CD8-positive, alpha-beta memory T cell (primary cell): ENCODE results near the gene TGM2. TPM values are rescaled to one million over a fixed set of nuclear protein-coding genes. Genes with fewer than 3 reads are reported as not detected.
"Not testable (repeated sequence)": the region's sequence is repeated elsewhere in the genome, so short reads cannot be mapped to it uniquely, and the experiment has no call there.

Source experiments
- CTCF ChIA-PET: fragments of 350-600 bp; sonication (Branson Sonifier 250); formaldehyde crosslinking; loops from one replicate; lab custom pipeline; 2021; ENCODE audit warnings: antibody characterized with exemption; lab: Charles Lee
- POLR2A ChIA-PET: fragments of 350-600 bp; sonication (Branson Sonifier 250); formaldehyde crosslinking; loops from one replicate; lab custom pipeline; 2021; ENCODE audit warnings: antibody characterized with exemption; lab: Charles Lee
- DNase-seq, 5 donors: peaks; one replicate each; pipeline versions ENCODE4 v3.0.0 to v3.0.0-alpha.2; 2020 to 2022; ENCODE audit warnings: mixed read lengths in 1 of 5
- H3K27ac ChIP-seq: one replicate; pipeline ENCODE4 v1.7.0; 2013; ENCODE audit warnings: low read depth, mild to moderate bottlenecking, low read length, moderate library complexity
- H3K27me3 ChIP-seq: 2 replicates; pipeline ENCODE4 v1.7.0; 2013; ENCODE audit warnings: low read length, mild to moderate bottlenecking; ENCODE audit not compliant: insufficient read depth, poor library complexity, severe bottlenecking
- H3K36me3 ChIP-seq: 2 replicates; pipeline ENCODE4 v1.7.0; 2013; ENCODE audit warnings: mild to moderate bottlenecking, low read length, moderate library complexity; ENCODE audit not compliant: insufficient read depth
- H3K4me1 ChIP-seq: 2 replicates; pipeline ENCODE4 v1.7.0; 2013; ENCODE audit warnings: mild to moderate bottlenecking, low read length, moderate library complexity; ENCODE audit not compliant: insufficient read depth
- H3K4me3 ChIP-seq: 2 replicates; pipeline ENCODE4 v1.7.0; 2013; ENCODE audit warnings: mild to moderate bottlenecking, low read length
- H3K9me3 ChIP-seq: 2 replicates; pipeline ENCODE4 v1.7.0; 2013; ENCODE audit warnings: mild to moderate bottlenecking, low read length
- H3K27ac Mint-ChIP-seq, 8 donors: one replicate each; pipeline ENCODE4 v1.8.0; 2020 to 2021; ENCODE audit warnings: mixed read lengths in 8 of 8, mild to moderate bottlenecking in 6 of 8, inconsistent platforms in 3 of 8, moderate library complexity in 3 of 8
- H3K27me3 Mint-ChIP-seq, 2 donors: one replicate each; pipeline ENCODE4 v1.8.0; 2020 to 2021; ENCODE audit warnings: mixed read lengths in 2 of 2, mild to moderate bottlenecking in 1 of 2, moderate library complexity in 1 of 2
- H3K36me3 Mint-ChIP-seq, 3 donors: one replicate each; pipeline ENCODE4 v1.8.0; 2020 to 2021; ENCODE audit warnings: mixed read lengths in 3 of 3, inconsistent platforms in 1 of 3, mild to moderate bottlenecking in 1 of 3
- H3K4me1 Mint-ChIP-seq, 3 donors: one replicate each; pipeline ENCODE4 v1.8.0; 2020 to 2021; ENCODE audit warnings: mixed read lengths in 3 of 3, inconsistent platforms in 1 of 3, mild to moderate bottlenecking in 1 of 3
- H3K4me3 Mint-ChIP-seq, 7 donors: one replicate each; pipeline ENCODE4 v1.8.0; 2020 to 2021; ENCODE audit warnings: mixed read lengths in 7 of 7, mild to moderate bottlenecking in 6 of 7, moderate library complexity in 4 of 7, inconsistent platforms in 2 of 7
- H3K9me3 Mint-ChIP-seq, 5 donors: one replicate each; pipeline ENCODE4 v1.8.0; 2020 to 2022; ENCODE audit warnings: mixed read lengths in 5 of 5, mild to moderate bottlenecking in 3 of 5, moderate library complexity in 2 of 5, inconsistent platforms in 1 of 5
- polyA plus RNA-seq: library from polyadenylated mRNA; unstranded; fragments of 300-500 nt; fragmentation: Illumina TruSeq; gene quantifications from one replicate; pipeline ENCODE4 v1.2.3, GENCODE V29; 2021
- total RNA-seq, 2 experiments: library from RNA; stranded (reverse); gene quantifications; one replicate each; pipeline ENCODE4 v1.2.3, GENCODE V29; 2021

Gene TGM2
- total and polyA plus RNA-seq, 3 experiments from 2014 or later = not detected

DNA sequence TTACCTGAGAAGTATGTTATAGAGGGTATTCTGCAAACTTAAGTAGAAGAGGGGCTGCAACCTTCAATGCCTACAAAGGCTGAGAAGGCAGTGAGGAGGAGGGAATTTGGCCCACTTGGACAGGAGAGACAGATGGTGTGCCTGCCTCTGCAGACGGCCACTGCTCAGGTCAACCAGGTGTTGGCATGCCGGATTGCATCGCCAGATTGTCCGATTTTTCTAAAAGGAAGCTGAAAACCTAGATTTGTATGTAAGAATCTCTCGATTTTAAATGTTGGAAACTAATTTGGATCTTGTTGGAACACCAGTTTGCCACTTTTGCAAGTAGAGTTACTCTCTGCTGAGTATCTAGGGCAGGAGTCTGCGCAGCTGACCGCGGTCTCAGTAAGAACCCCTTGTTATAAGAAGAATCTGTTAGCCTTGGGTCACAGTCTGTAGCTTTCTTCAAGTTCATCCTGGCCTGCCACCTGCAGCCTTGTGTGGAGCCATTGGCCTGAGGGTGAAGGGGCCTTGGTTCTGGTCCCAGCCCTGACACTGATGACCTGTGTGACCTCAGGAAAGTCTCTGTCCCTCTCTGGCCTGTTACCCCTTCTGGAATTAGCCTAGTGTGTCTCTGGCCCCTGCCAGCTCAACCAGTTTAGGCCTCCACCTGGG, 54.4 kb downstream of the TGM2 start:
- H3K4me3 Mint-ChIP-seq = no peak overlapping the region
- Histone ChIP-seq H3K9me3 (no peaks in the 10 kb centered on the region), H3K36me3 (no peaks in the 10 kb centered on the region), H3K27me3 (no peaks in the 10 kb centered on the region), H3K4me3 (no peak overlapping the region), H3K27ac (no peak overlapping the region), H3K4me1 (no peaks in the 10 kb centered on the region)
- DNase-seq = no peak
- ChIA-PET CTCF (no interaction called here), POLR2A (no interaction called here)
- H3K4me1 Mint-ChIP-seq = no peaks in the 10 kb centered on the region
- H3K9me3 Mint-ChIP-seq = no peaks in the 10 kb centered on the region
- H3K27me3 Mint-ChIP-seq = peaks cover 0 to 1% of the 10 kb centered on the region in 2 donors
- no peak overlapping the region for H3K27ac Mint-ChIP-seq
- no peaks in the 10 kb centered on the region for H3K36me3 Mint-ChIP-seq

DNA sequence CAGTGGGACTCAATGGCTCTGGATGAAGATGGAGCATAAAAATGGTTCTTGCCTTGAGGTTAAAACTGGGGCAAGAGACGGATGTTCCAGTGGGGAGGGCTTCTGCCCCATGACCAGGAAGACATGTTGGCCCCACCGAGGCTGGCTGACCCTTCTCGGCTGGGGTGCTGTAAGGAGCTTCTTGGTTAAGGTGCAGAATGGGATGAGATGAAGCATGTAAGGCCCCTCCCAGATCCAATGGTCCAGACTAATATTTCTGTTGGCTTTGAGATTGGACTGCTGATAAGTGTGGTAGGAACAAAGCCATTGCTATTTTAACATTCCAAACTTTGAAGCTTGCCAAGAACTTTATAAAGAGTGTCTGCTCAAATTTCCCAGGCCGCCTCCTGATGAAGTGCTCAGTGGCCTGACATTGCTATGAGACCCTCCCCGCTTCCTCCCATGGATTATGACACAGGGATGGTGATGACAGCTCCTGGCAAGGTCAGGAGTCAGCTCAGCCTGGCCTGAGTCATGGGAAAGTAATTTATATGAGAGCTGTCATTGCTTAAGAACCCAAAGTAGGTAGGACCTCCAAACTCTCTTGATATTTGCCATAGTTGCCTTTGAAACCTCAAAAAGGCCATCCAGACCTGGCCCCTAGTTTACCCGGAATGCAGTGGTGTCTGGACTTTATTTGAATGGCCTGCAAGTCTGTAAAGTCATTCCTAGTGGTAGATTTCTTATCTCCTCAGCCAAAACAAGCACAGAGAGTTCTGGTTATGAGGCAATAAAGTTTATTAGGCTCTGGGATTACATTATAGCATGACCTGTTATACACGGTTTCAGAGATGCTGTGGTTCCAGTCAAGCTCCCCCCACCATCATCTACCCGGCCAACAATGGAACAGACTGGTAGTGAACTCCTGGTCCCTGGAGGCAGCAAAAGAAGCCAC, 55.2 kb downstream of the TGM2 start:
- Mint-ChIP-seq H3K9me3 (no peaks in the 10 kb centered on the region), H3K4me3 (no peak overlapping the region), H3K4me1 (no peaks in the 10 kb centered on the region), H3K36me3 (no peaks in the 10 kb centered on the region), H3K27me3 (peaks cover 0 to 1% of the 10 kb centered on the region in 2 donors), H3K27ac (peak overlapping the region in 1 of 8 donors; percentile 28)
- no peaks in the 10 kb centered on the region for H3K27me3 ChIP-seq
- no peaks in the 10 kb centered on the region for H3K4me1 ChIP-seq
- CTCF ChIA-PET = no interaction called here
- no peak overlapping the region for H3K27ac ChIP-seq
- no peaks in the 10 kb centered on the region for H3K36me3 ChIP-seq
- DNase-seq = no peak
- H3K9me3 ChIP-seq = no peaks in the 10 kb centered on the region
- POLR2A ChIA-PET = no interaction called here
- H3K4me3 ChIP-seq = no peak overlapping the region

DNA sequence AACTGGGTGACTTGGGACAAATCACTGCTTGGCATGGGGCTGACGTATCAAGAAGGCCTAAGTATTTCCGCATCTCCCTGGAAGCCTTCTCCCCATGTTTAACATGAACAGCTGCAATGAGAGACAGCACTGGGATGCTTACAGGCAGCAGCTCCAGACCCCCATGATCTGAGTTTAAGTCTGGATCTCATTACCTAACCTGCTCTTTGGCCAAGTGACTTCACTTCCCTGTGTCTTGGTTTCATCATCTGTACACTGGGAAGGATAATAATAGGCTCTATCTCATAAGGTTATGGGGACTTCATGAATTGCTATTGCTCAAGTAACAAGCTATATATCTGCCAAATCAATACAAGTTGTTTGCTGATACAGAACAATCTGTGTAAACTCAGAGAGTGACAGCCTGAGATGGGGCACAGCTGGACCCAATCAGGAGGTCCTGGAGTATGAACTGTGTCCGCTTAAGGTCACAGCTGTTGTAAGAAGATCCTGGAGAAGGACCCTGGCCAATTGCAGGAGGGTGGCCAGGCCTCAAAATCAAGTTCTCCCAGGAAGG, 56.0 kb downstream of the TGM2 start:
- H3K4me1 ChIP-seq = no peaks in the 10 kb centered on the region
- H3K9me3 Mint-ChIP-seq = no peaks in the 10 kb centered on the region
- H3K9me3 ChIP-seq = no peaks in the 10 kb centered on the region
- H3K36me3 Mint-ChIP-seq = no peaks in the 10 kb centered on the region
- no peak overlapping the region for H3K27ac ChIP-seq
- peaks cover 0 to 1% of the 10 kb centered on the region in 2 donors for H3K27me3 Mint-ChIP-seq
- ChIA-PET POLR2A (no interaction called here), CTCF (no interaction called here)
- no peaks in the 10 kb centered on the region for H3K4me1 Mint-ChIP-seq
- no peak overlapping the region for H3K4me3 ChIP-seq
- H3K36me3 ChIP-seq = no peaks in the 10 kb centered on the region
- peak overlapping the region in 1 of 8 donors; percentile 28 for H3K27ac Mint-ChIP-seq
- DNase-seq = no peak
- H3K4me3 Mint-ChIP-seq = no peak overlapping the region
- H3K27me3 ChIP-seq = no peaks in the 10 kb centered on the region

DNA sequence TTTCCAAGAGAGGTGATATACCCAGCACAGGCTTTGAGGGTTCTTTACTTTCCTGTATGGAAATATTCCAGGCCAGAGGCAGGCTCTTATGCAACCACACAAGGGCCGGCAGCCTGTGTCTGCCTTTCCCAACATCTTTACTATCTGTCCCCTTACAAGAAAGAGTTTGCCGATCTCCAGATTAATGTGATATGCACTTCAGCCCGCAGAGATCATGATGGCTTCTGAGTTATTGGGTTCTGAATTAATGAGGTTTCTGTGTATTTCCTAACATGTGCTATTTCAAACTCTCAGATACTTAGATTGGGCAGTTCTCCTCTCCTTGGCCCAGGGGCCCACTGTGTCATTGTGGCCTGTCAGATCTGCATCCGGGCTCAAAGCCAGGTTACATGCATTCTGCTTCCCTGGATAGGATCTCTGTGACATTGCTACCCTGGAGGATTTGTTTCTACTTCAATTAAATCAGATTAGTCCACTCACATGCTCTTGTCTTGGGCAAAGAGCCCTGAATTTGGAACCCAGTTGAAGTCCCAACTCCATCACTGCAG, 56.6 kb downstream of the TGM2 start:
- Mint-ChIP-seq H3K27me3 (peaks cover 0 to 1% of the 10 kb centered on the region in 2 donors), H3K4me1 (no peaks in the 10 kb centered on the region), H3K36me3 (no peaks in the 10 kb centered on the region), H3K27ac (peak overlapping the region in 1 of 8 donors; percentile 66), H3K9me3 (no peaks in the 10 kb centered on the region), H3K4me3 (no peak overlapping the region)
- no peaks in the 10 kb centered on the region for H3K27me3 ChIP-seq
- DNase-seq = no peak
- no peaks in the 10 kb centered on the region for H3K4me1 ChIP-seq
- no peak overlapping the region for H3K27ac ChIP-seq
- no peaks in the 10 kb centered on the region for H3K36me3 ChIP-seq
- ChIA-PET POLR2A (no interaction called here), CTCF (no interaction called here)
- no peaks in the 10 kb centered on the region for H3K9me3 ChIP-seq
- no peak overlapping the region for H3K4me3 ChIP-seq

DNA sequence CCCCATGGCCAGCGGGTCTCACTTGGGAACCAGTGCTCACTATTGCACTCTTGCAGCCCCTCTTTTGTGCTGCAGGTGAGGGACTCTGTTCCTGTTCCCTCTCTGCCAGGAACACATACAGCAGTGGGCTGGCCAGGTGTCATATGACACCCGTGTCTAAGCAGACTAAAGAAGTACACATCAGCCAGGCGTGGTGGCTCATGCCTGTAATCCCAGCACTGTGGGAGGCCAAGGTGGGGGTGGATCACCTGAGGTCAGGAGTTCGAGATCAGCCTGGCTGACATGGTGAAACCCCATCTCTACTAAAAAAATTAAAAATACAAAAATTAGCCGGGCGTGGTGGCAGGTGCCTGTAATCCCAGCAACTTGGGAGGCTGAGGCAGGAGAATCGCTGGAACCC, 57.2 kb downstream of the TGM2 start:
- DNase-seq, CTCF ChIA-PET, H3K4me3 Mint-ChIP-seq, H3K27me3 ChIP-seq, H3K27me3 Mint-ChIP-seq, H3K27ac Mint-ChIP-seq, H3K4me1 Mint-ChIP-seq, H3K36me3 Mint-ChIP-seq, H3K9me3 ChIP-seq, POLR2A ChIA-PET, H3K9me3 Mint-ChIP-seq, H3K4me1 ChIP-seq, H3K36me3 ChIP-seq, H3K4me3 ChIP-seq, H3K27ac ChIP-seq: not testable (repeated sequence)

DNA sequence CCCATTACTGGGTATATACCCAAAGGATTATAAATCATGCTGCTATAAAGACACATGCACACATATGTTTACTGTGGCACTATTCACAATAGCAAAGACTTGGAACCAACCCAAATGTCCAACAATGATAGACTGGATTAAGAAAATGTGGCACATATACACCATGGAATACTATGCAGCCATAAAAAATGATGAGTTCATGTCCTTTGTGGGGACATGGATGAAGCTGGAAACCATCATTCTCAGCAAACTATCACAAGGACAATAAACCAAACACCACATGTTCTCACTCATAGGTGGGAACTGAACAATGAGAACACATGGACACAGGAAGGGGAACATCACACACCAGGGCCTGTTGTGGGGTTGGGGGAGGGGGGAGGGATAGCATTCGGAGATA, 57.7 kb downstream of the TGM2 start:
- H3K4me3 ChIP-seq, H3K9me3 Mint-ChIP-seq, H3K36me3 Mint-ChIP-seq, H3K36me3 ChIP-seq, H3K27ac ChIP-seq, H3K27ac Mint-ChIP-seq, H3K4me1 Mint-ChIP-seq, CTCF ChIA-PET, POLR2A ChIA-PET, H3K9me3 ChIP-seq, H3K4me3 Mint-ChIP-seq, H3K4me1 ChIP-seq, DNase-seq, H3K27me3 ChIP-seq, H3K27me3 Mint-ChIP-seq: not testable (repeated sequence)

DNA sequence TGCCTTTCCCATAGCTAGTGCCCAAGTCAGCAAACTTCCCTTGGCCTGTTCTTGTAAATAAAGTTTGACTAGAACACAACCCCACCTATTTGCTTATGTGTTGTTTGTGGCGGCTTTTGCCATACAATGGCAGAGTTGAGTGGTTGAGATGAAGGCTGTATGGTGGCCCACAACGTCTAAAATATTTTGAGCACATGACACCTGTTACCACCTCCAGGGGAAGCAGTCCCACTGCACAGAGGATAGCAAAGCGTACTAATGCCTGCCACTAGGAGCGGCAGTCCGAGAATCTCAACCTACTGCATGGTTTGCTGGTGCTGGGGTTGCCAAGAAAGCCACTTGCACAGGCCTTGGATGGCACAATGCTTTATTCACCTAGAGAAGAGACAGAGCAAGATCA, 58.6 kb downstream of the TGM2 start:
- H3K27ac ChIP-seq = no peak overlapping the region

DNA sequence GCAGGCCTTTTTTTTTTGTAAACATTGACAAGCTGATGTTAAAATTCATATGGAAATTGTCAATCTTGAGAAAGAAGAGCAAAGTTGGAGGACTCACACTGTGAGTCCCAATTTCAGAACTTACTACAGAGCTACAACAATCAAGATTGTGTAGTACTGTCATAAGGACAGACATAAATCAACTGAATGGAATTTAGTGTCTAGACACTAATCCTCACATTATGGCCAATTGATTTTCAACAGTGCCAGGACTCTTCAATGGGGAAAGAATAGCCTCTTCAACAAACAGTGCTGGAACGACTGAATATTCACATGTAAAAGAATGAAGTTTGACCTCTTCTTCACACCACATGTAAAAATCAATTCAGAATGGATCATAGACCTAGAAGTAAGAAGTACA, 60.8 kb downstream of the TGM2 start:
- H3K9me3 Mint-ChIP-seq = peaks cover 0 to 7% (median 6%) of the 10 kb centered on the region in 5 donors
- Histone ChIP-seq H3K4me3 (no peak overlapping the region), H3K4me1 (no peaks in the 10 kb centered on the region), H3K9me3 (no peaks in the 10 kb centered on the region), H3K36me3 (no peaks in the 10 kb centered on the region), H3K27ac (no peak overlapping the region), H3K27me3 (no peaks in the 10 kb centered on the region)
- H3K4me3 Mint-ChIP-seq = no peak overlapping the region
- ChIA-PET POLR2A (no interaction called here), CTCF (no interaction called here)
- DNase-seq = no peak
- H3K27ac Mint-ChIP-seq = no peak overlapping the region
- H3K4me1 Mint-ChIP-seq = no peaks in the 10 kb centered on the region
- H3K27me3 Mint-ChIP-seq = peaks cover 0 to 1% of the 10 kb centered on the region in 2 donors
- peaks cover 0 to 15% (median 4%) of the 10 kb centered on the region in 3 donors for H3K36me3 Mint-ChIP-seq

More for the DNA sequence above, 58.6 kb downstream of the TGM2 start:
- no peaks in the 10 kb centered on the region for H3K4me1 ChIP-seq
- no peaks in the 10 kb centered on the region for H3K9me3 Mint-ChIP-seq
- no peak overlapping the region for H3K27ac Mint-ChIP-seq
- H3K36me3 Mint-ChIP-seq = peaks cover 0 to 4% (median 2%) of the 10 kb centered on the region in 3 donors
- CTCF ChIA-PET = no interaction called here
- no peaks in the 10 kb centered on the region for H3K36me3 ChIP-seq
- peaks cover 0 to 1% of the 10 kb centered on the region in 2 donors for H3K27me3 Mint-ChIP-seq
- no peak overlapping the region for H3K4me3 ChIP-seq
- POLR2A ChIA-PET = no interaction called here
- no peaks in the 10 kb centered on the region for H3K9me3 ChIP-seq
- no peaks in the 10 kb centered on the region for H3K27me3 ChIP-seq
- H3K4me1 Mint-ChIP-seq = no peaks in the 10 kb centered on the region
- no peak overlapping the region for H3K4me3 Mint-ChIP-seq
- DNase-seq = no peak
